ENCODE measurements around the gene KCNQ1.

GRCh38 chr11:2836315-2837095 lies 391.7 kb downstream of the KCNQ1 start:
- TF ChIP-seq CTCF (IDR thresholded peaks at IDR 0.05): no peak
- TF ChIP-seq MAX (IDR thresholded peaks at IDR 0.05; ENCODE audit: low read depth): no peak
- no peak for TF ChIP-seq POLR2AphosphoS5 (IDR thresholded peaks at IDR 0.05; ENCODE audit: low read depth, low read length)
- TF ChIP-seq SMC3 (IDR thresholded peaks at IDR 0.05; ENCODE audit: low read depth, low read length): no peak
- no peak for TF ChIP-seq JUND (IDR thresholded peaks at IDR 0.05)
- TF ChIP-seq RFX5 (IDR thresholded peaks at IDR 0.05; ENCODE audit: low read length): no peak
- TF ChIP-seq REST (IDR thresholded peaks at IDR 0.05; ENCODE audit: low read depth, low read length): no peak
- no peak for TF ChIP-seq EP300 (IDR thresholded peaks at IDR 0.05; ENCODE audit: borderline replicate concordance in 1 of 2, low read depth in 1 of 2, low read length in 1 of 2)
- TF ChIP-seq EZH2phosphoT487 (IDR thresholded peaks at IDR 0.05; ENCODE audit: borderline replicate concordance, low read depth): no peak
- TF ChIP-seq MXI1 (IDR thresholded peaks at IDR 0.05; ENCODE audit: low read depth, low read length): no peak

Data from SK-N-SH (cell line).